GM18498 (cell line): Measurements from ENCODE around the gene HEBP2.
"Not testable (repeated sequence)": the region's sequence is repeated elsewhere in the genome, so short reads cannot be mapped to it uniquely, and the experiment has no call there.

Experiments used
- ATAC-seq: cut with Tn5 transposase; IDR thresholded peaks from one replicate; pipeline ENCODE4 v1.9.1; 2021; ENCODE audit warnings: mild to moderate bottlenecking, moderate library complexity; ENCODE audit not compliant: unreplicated experiment

The HEBP2 gene

DNA sequence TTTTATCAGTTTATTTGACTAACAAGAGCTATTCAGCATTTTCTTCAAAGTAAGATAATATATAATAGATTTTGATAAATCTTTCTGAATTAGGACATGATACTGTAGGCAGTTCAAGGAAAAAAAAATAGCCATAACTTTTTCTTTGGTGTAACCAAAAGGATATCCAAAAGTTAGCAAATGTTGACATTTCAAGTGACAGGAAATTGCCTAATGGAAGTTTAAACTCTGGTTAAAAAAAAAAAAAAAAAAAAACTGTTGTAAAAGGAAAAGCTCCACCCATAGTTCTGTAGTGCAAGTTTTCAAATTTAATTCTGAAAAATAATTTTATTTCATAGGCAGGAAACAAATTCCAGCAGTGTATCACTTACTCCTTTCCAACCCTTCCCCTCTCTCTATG is 18.8 kb downstream of the HEBP2 start:
- ATAC-seq: no peak

DNA sequence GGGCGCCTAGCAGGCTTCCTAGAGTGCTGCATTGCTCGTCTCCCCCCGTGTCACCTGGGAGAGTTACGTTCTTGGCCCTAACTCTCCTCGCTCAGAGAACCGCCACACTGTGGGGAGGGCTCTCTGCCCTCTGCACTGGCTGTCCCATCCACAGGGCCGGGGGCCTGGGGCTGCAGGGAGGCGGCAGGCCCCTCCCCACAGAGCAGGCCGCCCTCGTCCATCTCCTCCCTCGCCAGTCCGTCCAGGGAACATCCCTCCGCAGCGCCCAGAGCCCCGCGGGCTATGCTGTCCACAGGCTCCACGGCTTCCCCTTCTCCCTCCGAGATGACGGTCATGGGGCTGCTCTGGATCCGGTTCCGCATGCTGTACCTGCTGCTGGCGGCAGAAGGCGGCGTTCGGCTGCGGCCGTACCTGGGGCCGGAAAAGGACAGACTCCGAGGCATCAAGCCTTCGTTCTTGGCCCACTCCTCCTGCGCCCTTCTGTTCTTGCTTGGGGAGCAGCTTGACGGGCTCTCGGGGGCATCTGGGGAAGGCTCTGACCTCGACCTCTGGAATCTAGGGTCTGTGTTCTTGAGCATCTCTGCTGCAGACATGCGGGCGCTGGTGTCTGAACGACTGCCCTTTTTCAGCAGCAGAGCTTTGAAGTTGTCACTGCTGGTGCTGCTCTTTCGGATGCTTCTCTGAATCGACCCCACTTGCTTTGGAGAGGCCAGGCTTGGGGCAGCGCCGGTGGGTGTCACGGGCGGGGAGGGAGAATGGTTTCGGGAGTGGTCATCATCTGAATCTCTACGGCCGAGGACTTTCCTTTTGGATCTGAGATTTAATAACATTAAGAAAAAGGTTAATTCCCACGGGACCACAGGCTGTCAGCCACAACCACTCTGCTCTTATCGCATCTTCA is 20.2 kb downstream of the HEBP2 start:
- no peak for ATAC-seq

DNA sequence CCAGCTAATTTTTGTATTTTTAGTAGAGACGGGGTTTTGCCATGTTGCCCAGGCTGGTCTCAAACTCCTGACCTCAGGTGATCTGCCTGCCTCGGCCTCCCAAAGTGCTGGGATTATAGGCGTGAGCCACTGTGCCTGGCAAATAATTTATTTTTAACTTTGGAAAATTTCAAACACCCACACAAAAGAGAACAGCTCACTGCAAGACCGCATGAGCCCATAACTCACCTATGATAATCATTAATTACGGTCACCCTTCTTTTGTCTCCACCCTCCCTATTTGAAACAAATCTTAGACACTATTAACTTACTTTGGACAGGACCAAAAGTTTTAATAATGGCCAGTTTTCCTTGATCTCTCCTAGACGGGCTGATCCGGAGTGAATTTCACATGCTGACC is 21.2 kb downstream of the HEBP2 start:
- ATAC-seq: not testable (repeated sequence)

DNA sequence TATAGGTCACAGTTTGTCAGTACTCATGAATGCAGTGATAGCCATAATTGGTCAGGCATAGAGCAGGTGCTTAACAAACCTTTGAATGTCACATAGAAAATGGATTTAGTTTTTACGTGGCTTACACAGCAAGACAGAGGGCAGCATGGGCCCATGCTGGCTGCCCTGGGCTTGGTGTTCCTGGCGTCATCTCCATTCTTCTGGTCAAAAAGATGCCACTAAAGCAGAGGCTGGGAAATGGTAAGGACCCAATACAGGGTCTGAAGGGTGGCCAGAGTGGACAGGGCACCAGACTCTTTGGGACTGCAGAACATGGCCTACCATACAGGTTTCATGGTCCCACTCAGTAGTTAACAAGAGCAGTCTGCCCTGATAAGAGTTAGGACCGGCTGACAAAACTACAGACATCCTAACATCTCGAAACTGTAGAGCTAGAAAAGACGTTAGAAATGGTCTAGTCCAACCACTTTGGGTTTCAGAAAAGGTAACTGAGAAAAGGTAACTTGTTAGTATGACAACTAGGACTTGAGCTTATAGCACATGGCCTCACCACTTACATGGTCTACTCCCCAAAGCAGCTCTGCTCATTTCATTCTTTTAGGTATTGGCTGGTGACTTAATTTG is 22.6 kb downstream of the HEBP2 start:
- ATAC-seq: no peak

DNA sequence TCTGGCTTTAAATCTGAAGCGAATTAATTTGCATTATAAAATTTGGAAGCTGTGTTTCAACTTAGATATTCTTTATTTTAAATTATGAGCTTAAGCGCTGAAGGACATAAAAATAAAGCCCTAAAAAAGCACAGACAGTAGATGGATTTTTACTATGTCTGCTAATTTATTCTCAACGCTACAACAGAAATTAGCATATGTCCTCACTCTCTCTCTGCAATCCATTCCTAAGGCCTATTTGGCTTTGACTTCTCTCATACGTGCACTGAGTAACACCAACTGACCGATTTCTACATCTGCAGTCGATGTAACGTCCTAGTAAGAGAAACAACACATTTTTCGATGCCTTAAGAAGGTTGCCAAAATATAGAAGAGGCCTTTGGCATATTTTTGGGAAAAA is 23.7 kb downstream of the HEBP2 start:
- ATAC-seq: no peak

DNA sequence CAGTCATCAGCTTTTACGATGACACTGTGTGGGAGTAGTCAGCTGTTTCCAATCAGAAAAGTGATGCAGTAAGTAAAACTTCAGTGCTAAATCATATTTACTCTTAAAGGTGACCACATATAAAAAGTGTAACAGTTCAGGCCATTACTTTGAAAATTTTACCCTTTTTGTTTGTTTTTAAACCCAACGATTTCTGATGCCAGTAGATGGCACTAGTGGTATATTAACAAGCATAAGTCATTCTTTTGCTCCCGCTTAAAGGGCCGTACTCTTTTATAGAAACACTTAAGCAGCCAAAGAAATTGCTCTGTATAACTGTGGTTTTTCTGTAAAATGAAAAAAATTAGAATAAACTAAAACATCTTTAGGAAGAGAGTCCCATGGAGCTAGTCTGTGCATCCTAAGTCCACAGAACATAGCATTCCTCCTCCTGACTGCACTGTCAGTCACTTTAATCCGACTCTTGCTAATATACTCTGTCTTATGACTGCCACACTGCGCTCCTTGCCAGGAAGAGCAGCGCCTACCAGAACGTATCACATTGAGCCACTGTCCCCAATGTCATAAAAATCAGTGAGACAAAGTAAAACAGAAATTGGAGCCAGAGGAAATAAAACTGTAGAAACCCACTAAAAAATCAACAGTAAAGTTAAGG is 25.0 kb downstream of the HEBP2 start:
- ATAC-seq: peak; percentile 48

DNA sequence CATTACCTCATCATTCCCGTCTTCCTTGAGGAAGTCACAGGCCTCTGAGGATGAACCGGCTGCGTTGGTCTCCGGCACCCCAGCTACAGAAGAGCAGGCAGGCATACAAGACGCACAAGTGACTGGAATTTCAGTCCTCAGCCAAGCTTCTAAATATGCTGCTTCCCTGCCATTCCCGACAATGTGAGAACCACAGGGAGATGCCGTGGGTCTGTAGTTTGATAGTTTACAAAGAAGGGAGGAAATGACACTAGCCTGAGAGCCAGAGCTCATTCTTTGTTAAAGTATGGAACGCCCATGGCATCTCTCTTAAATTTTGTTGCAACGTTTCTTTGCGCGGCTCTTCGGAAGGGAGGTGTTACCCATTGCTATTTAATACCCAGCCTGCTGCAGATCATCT is 25.7 kb downstream of the HEBP2 start:
- ATAC-seq: no peak

DNA sequence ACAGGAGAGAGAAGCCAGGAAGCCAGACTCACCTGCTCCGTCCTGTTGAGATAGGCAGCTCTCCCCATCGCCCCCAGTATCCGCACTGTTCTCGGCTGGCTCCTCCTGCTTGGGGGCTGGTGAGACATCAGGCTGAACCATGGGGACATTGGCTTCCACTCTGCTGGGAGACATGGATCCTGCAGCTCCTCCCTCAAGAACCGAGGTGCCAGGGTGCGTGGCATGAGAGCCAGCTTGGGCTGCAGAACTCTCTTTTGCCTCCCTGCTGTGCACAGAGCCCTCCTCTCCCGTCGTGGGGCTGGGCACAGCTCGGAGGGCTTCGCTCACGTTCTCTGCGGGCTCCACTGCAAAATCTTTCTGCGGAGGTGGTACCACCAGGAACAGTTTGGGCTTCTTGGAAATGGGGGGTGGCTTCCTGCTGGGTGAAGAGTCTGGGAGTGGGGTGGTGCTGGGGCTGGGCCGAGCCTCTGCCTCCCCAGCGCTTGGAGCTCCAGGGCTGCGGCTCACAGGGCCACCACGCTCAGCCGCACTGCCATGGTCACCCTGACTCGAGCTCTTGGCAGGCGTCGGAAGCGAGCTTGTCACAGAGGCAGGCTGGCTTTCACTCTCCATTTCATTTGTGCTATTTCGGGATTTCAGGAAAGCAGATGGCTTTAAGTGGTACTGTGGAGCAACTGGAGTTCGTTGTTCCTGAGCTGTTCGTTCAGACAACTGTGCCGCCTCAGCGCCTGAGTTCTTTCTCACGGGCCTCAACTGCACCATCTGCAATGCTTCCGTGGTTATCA is 26.5 kb downstream of the HEBP2 start:
- ATAC-seq: no peak

DNA sequence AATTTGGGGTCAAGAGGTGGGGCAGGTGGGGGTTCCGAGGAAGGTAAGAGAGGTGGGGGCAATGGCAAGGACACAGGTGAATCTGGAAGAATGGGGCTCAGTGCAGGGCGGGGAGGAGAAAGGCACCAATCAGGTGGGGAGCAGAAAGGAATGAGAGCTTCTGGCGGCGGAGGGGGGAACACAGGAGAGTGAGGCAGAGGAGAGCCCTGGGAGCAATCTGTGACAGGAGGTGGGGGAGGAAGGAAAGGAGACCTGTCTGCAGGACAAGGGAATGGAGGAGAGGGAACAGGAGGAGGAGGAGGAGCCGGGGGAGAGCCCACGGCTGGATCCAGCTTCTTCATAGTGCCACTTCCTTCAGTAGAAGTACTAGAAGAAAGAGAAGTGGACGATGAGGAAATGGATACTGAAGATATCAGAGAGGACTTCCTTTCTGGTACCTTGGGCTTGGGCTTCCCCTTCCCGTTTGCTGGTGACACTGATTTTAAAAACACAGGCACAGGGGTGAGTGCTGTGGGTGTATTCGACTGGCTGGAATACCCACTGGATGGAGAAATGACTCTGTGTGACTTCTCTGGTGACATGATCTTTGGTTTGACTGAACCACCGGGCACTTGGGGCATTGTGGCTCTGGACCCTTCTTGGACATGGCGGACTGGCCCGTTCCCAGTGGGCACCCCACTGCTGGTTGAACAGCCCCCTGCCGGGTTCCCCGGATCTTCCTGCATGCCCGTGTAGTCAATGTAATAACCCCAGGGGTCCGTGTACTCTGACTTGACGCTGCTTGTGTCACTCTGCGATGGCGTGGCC is 27.4 kb downstream of the HEBP2 start:
- ATAC-seq: no peak

DNA sequence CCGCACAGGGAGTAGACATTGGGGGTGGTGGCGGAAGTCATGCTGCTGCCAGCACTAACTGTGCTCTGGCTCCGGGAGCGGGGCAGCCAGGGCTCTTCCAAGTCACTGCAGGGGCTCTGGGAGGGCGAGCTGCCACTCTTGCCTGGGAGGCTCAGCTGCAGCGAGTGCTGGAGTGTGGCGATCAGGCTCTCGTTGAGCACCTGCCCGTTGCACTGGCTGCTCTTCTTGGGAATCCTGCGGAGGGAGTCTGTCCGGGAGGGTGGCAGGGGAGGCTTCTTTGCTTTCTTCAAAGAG is 28.0 kb downstream of the HEBP2 start:
- no peak for ATAC-seq

DNA sequence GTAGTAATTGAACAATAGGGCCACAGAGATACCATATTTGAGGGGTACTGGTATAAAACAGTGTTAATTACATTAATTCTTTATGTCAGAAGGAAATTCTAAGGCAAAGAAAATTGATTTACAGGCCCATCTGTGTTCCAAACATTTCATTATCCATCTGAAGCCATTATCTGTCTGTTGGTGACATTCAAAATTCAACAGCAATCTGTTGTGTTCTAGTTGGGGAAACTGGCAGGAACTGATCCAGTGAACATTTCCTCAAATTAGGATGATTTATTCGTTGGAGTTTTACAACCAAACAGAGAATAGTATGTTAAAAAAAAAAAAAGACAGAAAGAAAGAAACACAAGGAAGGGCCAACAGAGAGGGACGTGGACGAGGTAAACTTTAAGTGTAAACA is 30.1 kb downstream of the HEBP2 start:
- ATAC-seq: no peak

DNA sequence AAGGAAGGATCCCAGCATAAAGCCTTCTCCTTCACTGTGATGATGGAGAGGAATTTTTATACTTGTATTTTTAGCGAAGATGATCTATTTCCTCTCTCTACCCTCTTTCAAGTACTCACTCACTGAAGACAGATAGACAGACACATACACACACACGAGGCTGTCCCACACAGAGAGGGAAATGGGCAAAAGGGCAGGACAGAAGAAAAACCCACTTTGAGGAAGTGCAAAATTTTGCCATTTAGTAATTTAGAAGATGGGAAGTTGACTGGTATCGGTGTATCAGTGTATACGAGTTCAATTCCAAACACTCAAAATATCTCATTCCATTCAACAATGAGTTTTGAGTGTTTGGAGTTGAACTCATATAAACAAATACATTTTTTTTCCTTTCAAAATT is 30.9 kb downstream of the HEBP2 start:
- ATAC-seq: no peak

DNA sequence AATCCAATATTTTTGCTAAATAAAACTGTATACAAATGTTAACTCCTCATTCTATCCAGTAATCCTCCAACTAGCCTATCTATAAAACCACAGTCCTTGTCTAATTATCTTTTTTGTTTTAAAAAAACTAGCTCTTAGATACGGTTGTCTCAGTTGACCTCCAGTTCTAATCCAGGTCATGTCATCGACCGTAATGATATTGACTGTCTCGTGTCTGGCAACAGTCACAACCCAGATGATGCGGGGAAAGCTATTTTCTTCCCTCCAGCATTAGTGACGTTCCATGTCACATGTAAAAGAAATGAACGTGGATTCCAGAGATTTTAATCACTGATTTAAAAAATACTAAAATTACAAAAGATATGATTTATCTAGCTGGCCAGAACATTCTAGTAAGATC is 35.5 kb downstream of the HEBP2 start:
- ATAC-seq: no peak

DNA sequence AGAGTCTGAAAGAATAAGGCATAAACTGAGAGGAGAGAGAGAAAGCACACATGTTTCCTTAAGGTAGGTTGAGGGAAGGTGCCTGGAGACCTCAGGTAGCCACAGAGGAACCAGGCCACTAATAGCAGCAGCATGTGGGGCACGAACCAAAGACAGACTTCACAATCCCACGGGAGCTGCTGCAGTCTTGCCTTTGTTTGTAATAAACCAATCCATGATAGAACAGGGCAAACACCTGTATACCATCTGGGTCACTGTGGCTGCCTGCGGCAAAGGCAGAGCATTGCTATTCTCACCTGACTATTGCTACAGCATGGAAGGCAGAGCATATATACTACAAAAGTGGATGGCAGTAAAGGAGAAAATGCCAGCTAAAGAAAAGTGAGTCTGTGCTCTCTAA is 36.3 kb downstream of the HEBP2 start:
- ATAC-seq: no peak

DNA sequence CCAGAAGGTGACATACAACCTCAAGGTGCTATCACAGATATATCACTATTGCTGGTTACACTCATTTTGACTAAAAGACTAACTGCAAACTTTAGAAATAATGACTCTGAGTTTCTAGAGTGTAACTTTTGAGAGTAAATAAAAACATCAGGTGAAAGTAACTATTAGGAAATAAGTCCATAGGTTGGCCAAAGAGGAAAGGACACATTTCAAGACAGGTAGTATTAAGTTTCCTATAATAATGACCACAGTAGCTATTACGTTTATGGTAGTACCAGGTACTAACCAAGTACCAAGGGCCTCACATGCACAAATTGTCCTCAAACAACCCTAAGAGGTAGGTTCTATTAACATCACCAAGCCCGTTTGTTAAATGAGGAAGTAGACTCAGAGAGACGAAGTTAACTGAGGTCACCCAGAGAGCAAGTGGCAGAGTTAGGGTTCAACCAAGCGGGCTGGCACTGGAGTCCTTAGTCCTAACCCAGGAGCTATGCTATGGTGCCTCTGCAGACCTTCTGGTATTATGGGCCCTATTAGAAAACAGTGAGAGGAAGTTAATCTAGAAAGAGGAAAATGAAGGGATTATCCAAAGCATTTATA is 36.8 kb downstream of the HEBP2 start:
- no peak for ATAC-seq

DNA sequence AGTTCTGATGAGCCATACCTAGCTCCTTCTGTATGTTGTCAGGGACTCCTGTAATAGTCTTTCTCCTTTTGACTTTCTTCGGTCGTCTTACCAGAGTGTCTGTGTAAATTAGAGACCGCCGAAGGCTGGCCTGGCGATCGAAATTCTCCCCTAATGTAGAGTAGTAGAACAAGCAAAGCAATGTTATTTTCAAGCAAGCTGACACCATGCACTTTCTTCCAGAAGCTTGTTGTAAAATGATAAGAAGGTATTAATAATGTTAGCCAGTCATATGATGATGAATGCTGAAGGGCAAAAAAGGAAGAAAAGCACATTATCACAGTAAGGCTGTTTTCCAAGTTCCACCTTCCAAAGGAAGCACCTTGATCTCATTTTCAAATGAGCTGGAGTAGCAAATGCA is 37.9 kb downstream of the HEBP2 start:
- no peak for ATAC-seq

DNA sequence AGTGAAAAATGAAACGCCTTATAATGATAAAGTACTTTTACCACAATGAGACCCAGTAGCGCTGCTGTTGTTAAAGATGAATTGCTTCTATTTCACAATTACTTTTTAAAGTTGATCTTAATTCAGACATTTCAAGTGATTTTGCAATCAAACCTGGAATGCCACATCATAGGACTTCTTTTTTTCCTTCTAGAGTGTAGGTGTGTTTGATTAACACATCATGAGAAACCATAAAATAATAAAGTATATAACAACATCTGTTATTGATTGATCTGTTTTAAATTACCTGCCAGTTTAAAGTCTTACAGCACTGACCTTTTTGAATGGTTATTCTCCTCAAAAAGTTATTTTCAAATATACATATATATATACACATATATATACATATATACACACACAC is 38.6 kb downstream of the HEBP2 start:
- ATAC-seq: no peak

DNA sequence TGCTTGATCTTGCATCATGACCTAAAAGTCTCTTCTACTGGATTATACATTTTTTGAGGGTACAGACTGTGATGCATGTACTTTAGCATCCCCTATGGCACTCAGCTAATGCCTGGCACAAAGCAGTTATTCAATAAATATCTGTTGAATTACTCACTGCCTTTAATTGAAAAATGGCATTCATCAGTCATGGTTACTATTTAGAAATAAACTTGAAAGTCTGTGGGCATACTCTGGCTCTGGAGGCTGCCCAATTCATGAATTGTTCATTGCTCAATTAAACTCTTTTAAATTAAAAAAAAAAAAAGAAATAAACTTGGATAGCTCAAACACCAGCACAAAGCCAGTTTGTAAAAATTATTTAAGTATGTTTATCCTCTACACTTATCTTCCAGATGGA is 40.0 kb downstream of the HEBP2 start:
- ATAC-seq: no peak

DNA sequence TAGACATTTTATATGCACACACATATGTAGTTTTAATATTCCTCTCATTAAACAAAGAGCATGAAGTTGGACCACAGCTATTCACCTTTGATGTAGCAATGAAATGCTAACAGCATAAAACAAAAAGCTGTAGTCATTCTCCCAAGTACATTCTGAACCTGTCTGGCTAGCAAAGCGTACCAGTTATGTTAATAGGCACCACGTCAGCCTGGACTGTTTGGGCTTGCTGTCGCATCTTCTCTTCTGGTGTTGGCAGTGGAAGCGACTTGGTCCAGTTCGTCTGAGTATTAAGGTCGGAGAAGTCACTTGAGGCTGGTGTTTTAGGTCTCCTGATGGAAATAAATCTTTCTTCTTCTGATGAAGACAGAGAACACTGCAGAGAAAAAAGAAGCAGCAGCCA is 42.8 kb downstream of the HEBP2 start:
- ATAC-seq: no peak

DNA sequence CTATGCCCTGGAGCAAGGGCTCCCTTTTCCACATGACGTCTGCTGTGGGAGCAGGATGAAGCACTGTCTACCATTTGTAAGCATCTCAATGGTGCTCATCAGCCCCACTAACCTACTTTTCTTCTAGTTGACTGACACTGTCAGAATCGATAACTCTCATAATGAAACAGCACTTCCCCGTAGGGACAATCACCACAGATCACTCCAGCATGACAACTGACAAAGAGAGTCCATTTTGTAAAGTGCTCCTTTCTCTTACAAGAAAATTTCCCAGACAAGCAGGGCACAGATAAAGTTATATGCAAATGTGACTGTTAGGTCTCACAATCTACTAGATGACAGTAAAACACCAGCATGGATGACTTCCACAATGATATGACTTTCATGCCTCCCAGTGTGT is 46.4 kb downstream of the HEBP2 start:
- peak; percentile 57 for ATAC-seq
